ENCODE data around the gene GNS.
A peak's percentile ranks its signal among the peaks of the same experiment; 100 is the strongest.
"Not testable (repeated sequence)": the region's sequence is repeated elsewhere in the genome, so short reads cannot be mapped to it uniquely, and the experiment has no call there.

The GNS gene

GRCh38 chr12:64759035-64759894 lies at the start of gene GNS:
Gene GNS (minus strand): TSS chr12:64759406. CDS start chr12:64759276, 130 bp downstream.
- H3K4me3 ChIP-seq (ENCODE audit: low read depth, low read length), result peak within 1 kb of the TSS; percentile 86

- no peak overlapping the region for H3K4me3 ChIP-seq (ENCODE audit: low read depth, low read length)
Observed at GRCh38 chr12:64808110-64808509, 48.9 kb upstream of the GNS start.

GRCh38 chr12:64806593-64807460 lies 47.6 kb upstream of the GNS start:
- H3K4me3 ChIP-seq (ENCODE audit: low read depth, low read length), result no peak overlapping the region

GRCh38 chr12:64806173-64806572 lies 47.0 kb upstream of the GNS start:
- H3K4me3 ChIP-seq (ENCODE audit: low read depth, low read length), result no peak overlapping the region

- H3K4me3 ChIP-seq (ENCODE audit: low read depth, low read length), result not testable (repeated sequence)
Observed at GRCh38 chr12:64802180-64802775, 43.1 kb upstream of the GNS start.

GRCh38 chr12:64801381-64801780 lies 42.2 kb upstream of the GNS start:
- no peak overlapping the region for H3K4me3 ChIP-seq (ENCODE audit: low read depth, low read length)

GRCh38 chr12:64800640-64801039 lies 41.4 kb upstream of the GNS start:
- H3K4me3 ChIP-seq (ENCODE audit: low read depth, low read length), result no peak overlapping the region

- no peak overlapping the region for H3K4me3 ChIP-seq (ENCODE audit: low read depth, low read length)
Observed at GRCh38 chr12:64798165-64798564, 39.0 kb upstream of the GNS start.

- no peak overlapping the region for H3K4me3 ChIP-seq (ENCODE audit: low read depth, low read length)
Observed at GRCh38 chr12:64797156-64797555, 38.0 kb upstream of the GNS start.

- no peak overlapping the region for H3K4me3 ChIP-seq (ENCODE audit: low read depth, low read length)
Observed at GRCh38 chr12:64796205-64796845, 37.1 kb upstream of the GNS start.

- H3K4me3 ChIP-seq (ENCODE audit: low read depth, low read length), result no peak overlapping the region
Observed at GRCh38 chr12:64794305-64794704, 35.1 kb upstream of the GNS start.

GRCh38 chr12:64793610-64794009 lies 34.4 kb upstream of the GNS start:
- no peak overlapping the region for H3K4me3 ChIP-seq (ENCODE audit: low read depth, low read length)

- H3K4me3 ChIP-seq (ENCODE audit: low read depth, low read length), result no peak overlapping the region
Observed at GRCh38 chr12:64792128-64792527, 32.9 kb upstream of the GNS start.

GRCh38 chr12:64791036-64791435 lies 31.8 kb upstream of the GNS start:
- no peak overlapping the region for H3K4me3 ChIP-seq (ENCODE audit: low read depth, low read length)

- H3K4me3 ChIP-seq (ENCODE audit: low read depth, low read length), result no peak overlapping the region
Observed at GRCh38 chr12:64790166-64790565, 31.0 kb upstream of the GNS start.

GRCh38 chr12:64785838-64786237 lies 26.6 kb upstream of the GNS start:
- no peak overlapping the region for H3K4me3 ChIP-seq (ENCODE audit: low read depth, low read length)

GRCh38 chr12:64782191-64782876 lies 23.1 kb upstream of the GNS start:
- no peak overlapping the region for H3K4me3 ChIP-seq (ENCODE audit: low read depth, low read length)

- H3K4me3 ChIP-seq (ENCODE audit: low read depth, low read length), result peak overlapping the region; percentile 49
Observed at GRCh38 chr12:64781280-64782190, 22.3 kb upstream of the GNS start.

GRCh38 chr12:64780531-64781279 lies 21.5 kb upstream of the GNS start:
- peak overlapping the region; percentile 49 for H3K4me3 ChIP-seq (ENCODE audit: low read depth, low read length)

Measured in iPS-11a (cell line).